NT2/D1 (cell line): ENCODE measurements around the gene ZNF205.

ENCODE experiments used
- DNase-seq: peaks from one replicate; pipeline ENCODE4 v3.0.0-alpha.2; 2011; ENCODE audit warnings: low read depth, low spot score
- H3K27me3 ChIP-seq: 2 replicates; pipeline ENCODE4 v1.6.0; 2011; ENCODE audit warnings: mild to moderate bottlenecking; ENCODE audit not compliant: insufficient read length, insufficient read depth
- H3K36me3 ChIP-seq: 2 replicates; pipeline ENCODE4 v1.6.1; 2011; ENCODE audit warnings: mild to moderate bottlenecking, low read length, mixed read lengths; ENCODE audit not compliant: insufficient read depth, insufficient read length
- H3K4me1 ChIP-seq: 2 replicates; pipeline ENCODE4 v1.5.1; 2011; ENCODE audit not compliant: insufficient read depth, insufficient read length
- H3K4me3 ChIP-seq: 2 replicates; pipeline ENCODE4 v1.5.1; 2011; ENCODE audit warnings: low read depth; ENCODE audit not compliant: insufficient read length
- H3K9ac ChIP-seq: 2 replicates; pipeline ENCODE4 v1.6.0; 2011; ENCODE audit warnings: low read depth; ENCODE audit not compliant: insufficient read length
- H3K9me3 ChIP-seq: 2 replicates; pipeline ENCODE4 v1.5.1; 2011; ENCODE audit warnings: mild to moderate bottlenecking, low read length; ENCODE audit not compliant: insufficient read depth
- SUZ12 ChIP-seq: IDR thresholded peaks from 2 replicates; pipeline ENCODE4 v1.6.1; 2011; ENCODE audit not compliant: insufficient read length, insufficient read depth; ENCODE audit errors: extremely low read depth
- YY1 ChIP-seq: IDR thresholded peaks from 2 replicates; pipeline ENCODE4 v1.6.1; 2011; ENCODE audit not compliant: insufficient read length, insufficient read depth
- ZNF274 ChIP-seq: IDR thresholded peaks from 2 replicates; pipeline ENCODE4 v1.6.1; 2011; ENCODE audit warnings: mild to moderate bottlenecking, low read depth, low read length

Gene ZNF205

GRCh38 chr16:3145660-3146059, 33.3 kb downstream of the ZNF205 start:
- Histone ChIP-seq H3K9ac (no peak overlapping the region), H3K27me3 (peaks cover 24% of the 10 kb centered on the region), H3K4me3 (no peak overlapping the region), H3K4me1 (peaks cover 30% of the 10 kb centered on the region), H3K36me3 (peaks cover 24% of the 10 kb centered on the region), H3K9me3 (no peaks in the 10 kb centered on the region)
- TF ChIP-seq YY1 (no peak), SUZ12 (no peak), ZNF274 (no peak)
- DNase-seq = no peak

- peaks cover 24% of the 10 kb centered on the region for H3K27me3 ChIP-seq
- TF ChIP-seq SUZ12 (no peak), ZNF274 (no peak), YY1 (no peak)
- peaks cover 9% of the 10 kb centered on the region for H3K36me3 ChIP-seq
- H3K9me3 ChIP-seq = no peaks in the 10 kb centered on the region
- no peak overlapping the region for H3K4me3 ChIP-seq
- H3K9ac ChIP-seq = no peak overlapping the region
- peaks cover 30% of the 10 kb centered on the region for H3K4me1 ChIP-seq
- DNase-seq = no peak
These were observed 34.8 kb downstream of the ZNF205 start for GRCh38 chr16:3147046-3147756.

- TF ChIP-seq ZNF274 = no peak
- TF ChIP-seq SUZ12 = no peak
- no peak for TF ChIP-seq YY1
- Histone ChIP-seq H3K9ac (no peak overlapping the region), H3K4me1 (peaks cover 30% of the 10 kb centered on the region), H3K4me3 (no peak overlapping the region), H3K36me3 (peaks cover 3% of the 10 kb centered on the region), H3K9me3 (no peaks in the 10 kb centered on the region), H3K27me3 (peaks cover 24% of the 10 kb centered on the region)
- no peak for DNase-seq
These were observed 35.3 kb downstream of the ZNF205 start for GRCh38 chr16:3147757-3148104.

GRCh38 chr16:3148256-3149192, 36.1 kb downstream of the ZNF205 start:
- no peaks in the 10 kb centered on the region for H3K9me3 ChIP-seq
- DNase-seq = no peak
- no peak overlapping the region for H3K4me3 ChIP-seq
- H3K9ac ChIP-seq = no peak overlapping the region
- peaks cover 24% of the 10 kb centered on the region for H3K27me3 ChIP-seq
- TF ChIP-seq ZNF274 (no peak), SUZ12 (no peak)
- H3K36me3 ChIP-seq = no peaks in the 10 kb centered on the region
- peaks cover 30% of the 10 kb centered on the region for H3K4me1 ChIP-seq

- no peak for DNase-seq
- TF ChIP-seq SUZ12 (no peak), ZNF274 (no peak), YY1 (no peak)
- Histone ChIP-seq H3K9ac (peak overlapping the region; percentile 95), H3K27me3 (peaks cover 24% of the 10 kb centered on the region), H3K36me3 (no peaks in the 10 kb centered on the region), H3K4me3 (no peak overlapping the region), H3K4me1 (peaks cover 24% of the 10 kb centered on the region), H3K9me3 (no peaks in the 10 kb centered on the region)
These were observed 36.8 kb downstream of the ZNF205 start for GRCh38 chr16:3149193-3149530.

GRCh38 chr16:3149630-3150345, 37.4 kb downstream of the ZNF205 start:
- DNase-seq = no peak
- H3K27me3 ChIP-seq = peaks cover 27% of the 10 kb centered on the region
- TF ChIP-seq ZNF274 = no peak
- TF ChIP-seq YY1 = peak; percentile 50
- TF ChIP-seq SUZ12 = no peak
- no peaks in the 10 kb centered on the region for H3K36me3 ChIP-seq
- H3K9ac ChIP-seq = peak overlapping the region; percentile 95
- no peaks in the 10 kb centered on the region for H3K9me3 ChIP-seq
- peak overlapping the region; percentile 90 for H3K4me3 ChIP-seq
- peaks cover 20% of the 10 kb centered on the region for H3K4me1 ChIP-seq

- Histone ChIP-seq H3K4me3 (peak overlapping the region; percentile 90), H3K4me1 (peaks cover 15% of the 10 kb centered on the region), H3K9me3 (no peaks in the 10 kb centered on the region), H3K9ac (peak overlapping the region; percentile 95), H3K27me3 (peaks cover 27% of the 10 kb centered on the region), H3K36me3 (no peaks in the 10 kb centered on the region)
- TF ChIP-seq SUZ12 = no peak
- TF ChIP-seq YY1 = no peak
- TF ChIP-seq ZNF274 = no peak
- DNase-seq = peak; percentile 95
These were observed 38.2 kb downstream of the ZNF205 start for GRCh38 chr16:3150346-3151218.
